ENCODE measurements around the gene PI4KB.
"Not testable (repeated sequence)": the region's sequence is repeated elsewhere in the genome, so short reads cannot be mapped to it uniquely, and the experiment has no call there.

Gene PI4KB

GRCh38 chr1:151275341-151275740, 51.9 kb downstream of the PI4KB start:
- DNase-seq, result not testable (repeated sequence)

DNA sequence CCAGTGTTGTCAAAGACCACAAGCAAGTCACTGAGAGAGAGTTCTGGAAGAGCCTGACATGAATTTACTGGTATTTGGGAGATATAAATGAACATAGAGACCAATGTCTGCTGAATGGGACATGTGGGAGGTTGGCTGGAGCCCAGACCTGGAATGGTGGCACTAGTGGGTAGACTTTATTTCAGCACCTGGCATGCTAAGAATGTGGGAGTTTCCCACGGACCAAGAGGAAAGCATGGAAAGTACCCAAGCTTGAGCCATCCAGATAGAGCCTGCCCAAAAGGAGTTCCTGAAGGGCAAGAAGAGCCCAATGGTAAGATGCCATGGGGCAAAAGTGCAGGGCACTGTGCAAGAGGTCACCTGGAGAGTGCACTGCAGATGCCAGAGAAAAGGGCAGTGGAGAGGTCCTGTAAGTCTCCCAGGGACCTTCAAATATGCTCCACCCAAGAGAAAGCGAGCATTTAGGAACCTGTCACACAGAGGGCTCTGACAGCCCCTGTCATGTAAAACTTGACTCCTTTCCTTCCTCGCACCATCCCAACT, 53.2 kb downstream of the PI4KB start:
- DNase-seq, result no peak

DNA sequence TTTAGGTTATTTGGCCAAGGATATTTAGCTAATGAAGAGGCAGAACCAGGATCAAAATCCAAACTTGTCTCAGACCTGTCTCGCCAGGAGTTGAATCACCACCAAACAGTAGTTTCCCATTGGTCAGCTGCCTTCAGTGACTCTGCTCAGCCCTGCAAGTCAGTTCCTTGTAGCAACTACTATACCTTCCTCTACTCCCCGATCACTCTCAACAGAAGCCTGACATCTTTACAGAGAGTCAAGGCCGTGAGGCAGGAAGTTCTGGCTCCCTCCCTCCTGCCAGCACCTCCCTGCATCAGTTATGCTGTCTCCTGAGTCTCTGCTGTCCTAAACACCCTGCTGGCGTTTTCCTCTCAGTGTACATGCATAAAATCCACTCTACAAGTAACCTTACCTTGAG, 59.5 kb downstream of the PI4KB start:
- no peak for DNase-seq

GRCh38 chr1:151266821-151267220, 60.4 kb downstream of the PI4KB start:
- no peak for DNase-seq

GRCh38 chr1:151266315-151266714, 60.9 kb downstream of the PI4KB start:
- no peak for DNase-seq

- no peak for DNase-seq
These were observed 61.6 kb downstream of the PI4KB start for GRCh38 chr1:151265446-151266236.

GRCh38 chr1:151259351-151259750, 67.9 kb downstream of the PI4KB start:
- DNase-seq, result no peak

- no peak for DNase-seq
These were observed 71.8 kb downstream of the PI4KB start for GRCh38 chr1:151255381-151255780.

GRCh38 chr1:151254217-151255213, 72.7 kb downstream of the PI4KB start, which contains the start of gene PSMD4:
TSS of gene PSMD4 (plus strand) at chr1:151254734. CDS start at chr1:151254783, 49 bp downstream.
- peak; percentile 89 for DNase-seq

- peak; percentile 2 for DNase-seq
These were observed 75.4 kb downstream of the PI4KB start for GRCh38 chr1:151251656-151252470.

- no peak for DNase-seq
These were observed 80.4 kb downstream of the PI4KB start for GRCh38 chr1:151246786-151247185.

DNA sequence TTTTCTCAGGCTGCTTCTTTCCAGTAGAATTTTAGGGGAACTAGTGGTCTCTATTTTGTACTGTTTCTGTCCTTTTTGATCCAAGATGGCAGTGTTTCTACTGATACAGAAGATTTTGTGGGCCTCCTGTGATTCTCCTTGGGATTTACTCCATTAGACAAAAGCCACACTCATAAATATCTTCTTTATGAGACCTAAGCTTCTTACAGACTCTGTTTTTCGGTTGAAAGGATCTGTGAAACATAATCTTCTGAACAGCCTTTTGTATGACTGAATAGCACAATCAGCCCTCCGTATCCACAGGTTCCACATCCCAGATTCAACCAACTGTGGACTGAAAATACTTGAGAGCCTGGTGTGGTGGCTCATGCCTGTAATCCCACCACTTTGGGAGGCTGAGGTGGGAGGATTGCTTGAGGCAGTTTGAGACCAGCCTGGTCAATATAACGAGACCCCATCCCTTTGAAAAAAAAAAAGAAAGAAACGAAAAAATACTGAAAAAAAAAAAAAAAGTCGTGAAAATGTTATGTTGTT, 83.5 kb downstream of the PI4KB start:
- DNase-seq, result no peak

DNA sequence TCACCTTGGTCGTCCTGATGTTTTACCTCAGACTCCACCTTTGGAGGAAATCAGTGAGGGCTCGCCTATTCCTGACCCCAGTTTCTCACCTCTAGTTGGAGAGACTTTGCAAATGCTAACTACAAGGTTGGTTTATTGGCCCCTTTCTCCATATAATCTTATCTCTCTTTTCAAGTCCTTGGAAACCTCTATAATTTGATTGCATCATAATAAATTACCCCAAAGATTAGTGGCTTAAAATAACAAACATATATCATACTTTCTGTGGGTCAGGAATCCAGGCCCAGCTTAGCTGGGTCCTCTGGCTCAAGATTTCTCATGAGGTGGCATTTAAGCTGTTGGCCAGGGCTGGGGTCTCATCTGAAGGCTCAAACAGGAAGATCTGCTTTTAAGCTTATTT, 84.8 kb downstream of the PI4KB start:
- no peak for DNase-seq
